Psoas muscle (tissue), 8 donors: ENCODE data around the gene GIPC3. TPM values are rescaled to one million over a fixed set of nuclear protein-coding genes. Genes with fewer than 3 reads are reported as not detected.
"Not testable (repeated sequence)": the region's sequence is repeated elsewhere in the genome, so short reads cannot be mapped to it uniquely, and the experiment has no call there.

Experiments
- ATAC-seq, 4 donors: fragments of 200-7000 bp; cut with Tn5 transposase; one replicate each; pipeline ENCODE4 v1.9.1; 2020; ENCODE audit warnings: moderate library complexity in 3 of 4, mild to moderate bottlenecking in 2 of 4
- DNase-seq, 2 donors: peaks; one replicate each; pipeline ENCODE4 v3.0.0-alpha.2; 2020
- H3K27ac ChIP-seq: fragments of 200-600 bp; one replicate; pipeline ENCODE4 v1.8.0; 2022
- H3K27me3 ChIP-seq, 3 donors: fragments of 200-600 bp in 1 of 3; one replicate each; pipeline versions ENCODE4 v1.6.1 to v1.8.0; 2013 to 2022; ENCODE audit warnings: low read length in 2 of 3, mild to moderate bottlenecking in 2 of 3, moderate library complexity in 1 of 3; ENCODE audit not compliant: insufficient read depth in 3 of 3
- H3K36me3 ChIP-seq, 2 donors: fragments of 200-600 bp in 1 of 2; one replicate each; pipeline versions ENCODE4 v1.6.1 to v1.8.0; 2013 to 2022; ENCODE audit warnings: low read depth in 1 of 2, mild to moderate bottlenecking in 1 of 2, moderate library complexity in 1 of 2; ENCODE audit not compliant: insufficient read depth in 1 of 2
- H3K4me1 ChIP-seq: fragments of 200-600 bp; one replicate; pipeline ENCODE4 v1.8.0; 2022
- H3K4me3 ChIP-seq: fragments of 200-600 bp; one replicate; pipeline ENCODE4 v1.8.0; 2022; ENCODE audit warnings: mild to moderate bottlenecking
- H3K9me3 ChIP-seq: fragments of 200-600 bp; one replicate; pipeline ENCODE4 v1.8.0; 2022
- WGBS, 3 donors: extraction: QIAGEN DNeasy Blood & Tissue Kit; methylation state at CpG; one replicate each; pipeline versions ENCODE4 v1.1.6 to v1.1.7; 2013; 5-methylcytosine and 5-hydroxymethylcytosine counted together
- intact Hi-C, 2 donors: fragments of 100-400 bp; cut with DNase I; formaldehyde crosslinking; loops; one replicate each; pipeline versions ENCODE4 v1.11.0 to v1.14.2; 2022
- polyA plus RNA-seq, 3 donors: library from polyadenylated mRNA; stranded (reverse); fragments of 200-250 nt; gene quantifications; one replicate each; pipeline ENCODE4 v1.2.3, GENCODE V29; 2013
- total RNA-seq, 4 donors: library from RNA; stranded (reverse); fragmentation: NEBNext Ultra II Directional in 2 of 4; extraction: Animal tissue kit (Norgen Biotek cat#: 25700) in 2 of 4; gene quantifications; one replicate each; pipeline versions ENCODE4 v1.2.1 to v1.2.4, GENCODE V29; 2021 to 2023
- TF ChIP-seq, protein P1 (sequence below): fragments of 200-600 bp; IDR thresholded peaks from one replicate; pipeline ENCODE4 v1.8.0; 2022; ENCODE audit warnings: antibody characterized with exemption
- donor health status: healthy with polysubstance abuse.
- donor health status: DM: no; HTN: no; CAD: no; lungs with moderate emphysema.
- donor health status: Bipolar disorder and iron deficiency.
- donor health status: healthy.
- donor health status: DM: yes; HTN: yes; CAD: no.
- donor health status: DM: no; HTN: no; CAD: no.
- donor health status: DM: no; HTN: no; CAD: no.
- donor health status: DM: yes; HTN: yes; CAD: no.

GIPC3 gene
- total and polyA plus RNA-seq, 7 donors, result 0.30 to 1.1 (median 0.45) TPM

DNA sequence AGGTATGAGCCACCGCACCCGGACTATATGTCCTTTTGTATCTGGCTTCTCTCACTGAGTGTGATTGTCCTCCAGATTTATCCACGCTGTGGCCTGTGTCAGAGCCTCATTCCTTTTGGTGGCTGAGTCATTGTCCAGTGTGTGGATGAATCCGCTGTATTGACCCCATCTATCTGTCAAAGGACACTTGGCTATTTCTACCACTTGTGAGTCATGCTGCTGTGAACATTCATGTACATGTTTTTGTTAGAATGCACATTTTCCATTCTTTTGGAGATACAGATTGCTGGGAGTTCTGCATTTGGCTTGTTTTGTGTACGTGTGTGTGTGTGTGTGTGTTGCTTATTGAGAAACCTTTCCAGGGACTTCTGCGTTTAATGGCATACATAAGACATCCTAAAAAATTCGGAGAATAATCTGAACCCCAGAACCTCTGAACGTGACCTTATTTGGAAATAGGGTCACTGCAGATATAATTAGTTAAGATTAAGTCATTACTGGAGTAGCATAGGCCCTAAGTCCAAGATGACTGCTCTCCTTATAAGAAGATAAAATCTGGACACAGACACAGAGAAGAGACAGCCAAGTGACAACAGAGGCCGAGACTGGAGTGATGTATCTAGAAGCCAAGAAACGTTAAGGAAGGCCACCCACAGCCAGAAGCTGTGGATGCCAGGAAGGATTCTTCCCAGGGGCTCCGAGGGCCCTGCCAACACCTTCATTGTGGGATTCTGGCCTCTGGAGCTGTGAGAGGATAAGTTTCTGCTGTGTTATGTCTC is 4.9 kb upstream of the GIPC3 start:
- Histone ChIP-seq H3K36me3 (peaks cover 0 to under 1% of the 10 kb centered on the region in 2 donors), H3K27me3 (peaks cover 0 to 14% (median 3%) of the 10 kb centered on the region in 3 donors), H3K27ac (peak overlapping the region; percentile 23), H3K4me1 (peaks cover 10% of the 10 kb centered on the region), H3K9me3 (no peaks in the 10 kb centered on the region), H3K4me3 (no peak overlapping the region)
- WGBS, 3 donors, result 55 to 63% (median 60%) methylated on average over 11 of the region's 11 CpGs
- TF ChIP-seq, protein P1, sequence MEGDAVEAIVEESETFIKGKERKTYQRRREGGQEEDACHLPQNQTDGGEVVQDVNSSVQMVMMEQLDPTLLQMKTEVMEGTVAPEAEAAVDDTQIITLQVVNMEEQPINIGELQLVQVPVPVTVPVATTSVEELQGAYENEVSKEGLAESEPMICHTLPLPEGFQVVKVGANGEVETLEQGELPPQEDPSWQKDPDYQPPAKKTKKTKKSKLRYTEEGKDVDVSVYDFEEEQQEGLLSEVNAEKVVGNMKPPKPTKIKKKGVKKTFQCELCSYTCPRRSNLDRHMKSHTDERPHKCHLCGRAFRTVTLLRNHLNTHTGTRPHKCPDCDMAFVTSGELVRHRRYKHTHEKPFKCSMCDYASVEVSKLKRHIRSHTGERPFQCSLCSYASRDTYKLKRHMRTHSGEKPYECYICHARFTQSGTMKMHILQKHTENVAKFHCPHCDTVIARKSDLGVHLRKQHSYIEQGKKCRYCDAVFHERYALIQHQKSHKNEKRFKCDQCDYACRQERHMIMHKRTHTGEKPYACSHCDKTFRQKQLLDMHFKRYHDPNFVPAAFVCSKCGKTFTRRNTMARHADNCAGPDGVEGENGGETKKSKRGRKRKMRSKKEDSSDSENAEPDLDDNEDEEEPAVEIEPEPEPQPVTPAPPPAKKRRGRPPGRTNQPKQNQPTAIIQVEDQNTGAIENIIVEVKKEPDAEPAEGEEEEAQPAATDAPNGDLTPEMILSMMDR, result no peak
- intact Hi-C loops, result no loop called here
- ATAC-seq (peak; percentile 56 to 71 (median 70)), DNase-seq (no peak)

DNA sequence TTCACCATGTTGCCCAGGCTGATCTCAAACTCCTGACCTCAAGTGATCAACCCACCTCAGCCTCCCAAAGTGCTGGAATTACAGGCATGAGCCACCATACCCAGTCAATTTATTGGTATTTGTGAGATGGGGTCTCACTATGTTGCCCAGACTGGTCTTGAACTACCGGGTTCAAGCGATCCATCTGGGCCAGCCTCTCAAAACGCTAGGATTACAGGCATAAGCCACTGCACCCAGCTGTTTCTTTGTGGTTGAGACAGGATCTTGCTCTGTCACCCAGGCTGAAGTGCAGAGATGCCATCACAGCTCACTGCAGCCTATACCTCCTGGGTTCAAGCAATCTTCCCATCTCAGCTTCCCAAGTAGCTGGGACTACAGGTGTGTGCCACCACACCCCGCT is 3.5 kb upstream of the GIPC3 start:
- ATAC-seq, H3K36me3 ChIP-seq, intact Hi-C loops, H3K4me1 ChIP-seq, H3K9me3 ChIP-seq, H3K4me3 ChIP-seq, H3K27ac ChIP-seq, DNase-seq: not testable (repeated sequence)
- WGBS, 3 donors, result 68 to 77% (median 75%) methylated on average over 4 of the region's 4 CpGs
- peaks cover 0 to 26% (median 12%) of the 10 kb centered on the region in 3 donors for H3K27me3 ChIP-seq

DNA sequence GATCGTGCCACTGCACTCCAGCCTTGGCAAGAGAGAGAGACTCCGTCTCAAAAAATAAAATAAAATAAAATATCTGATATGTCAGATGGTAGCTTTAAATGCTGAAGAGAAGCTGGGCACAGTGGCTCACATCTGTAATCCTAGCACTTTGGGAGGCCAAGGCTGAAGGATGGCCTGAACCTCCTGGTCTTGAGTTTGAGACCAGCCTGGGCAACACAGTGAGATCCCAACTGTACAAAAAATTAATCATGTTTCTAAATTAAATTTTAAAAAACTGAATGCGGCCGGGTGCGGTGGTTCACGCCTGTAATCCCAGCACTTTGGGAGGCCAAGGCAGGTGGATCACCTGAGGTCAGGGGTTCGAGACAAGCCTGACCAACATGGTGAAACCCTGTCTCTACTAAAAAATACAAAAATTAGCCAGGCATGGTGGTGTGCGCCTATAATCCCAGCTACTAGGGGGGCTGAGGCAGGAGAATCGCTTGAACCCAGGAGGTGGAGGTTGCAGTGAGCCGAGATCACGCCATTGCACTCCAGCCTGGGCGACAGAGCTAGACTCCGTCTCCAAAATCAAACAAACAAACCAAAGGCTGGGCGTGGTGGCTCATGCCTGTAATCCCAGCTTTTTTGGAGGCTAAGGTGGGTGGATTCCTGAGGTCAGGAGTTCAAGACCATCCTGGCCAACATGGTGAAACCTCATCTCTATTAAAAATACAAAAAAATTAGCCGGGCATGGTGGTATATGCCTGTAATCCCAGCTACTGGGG is 1.1 kb upstream of the GIPC3 start:
- H3K4me3 ChIP-seq, H3K27ac ChIP-seq, intact Hi-C loops, DNase-seq, H3K4me1 ChIP-seq, H3K9me3 ChIP-seq, ATAC-seq, H3K36me3 ChIP-seq: not testable (repeated sequence)
- 80 to 87% (median 84%) methylated on average over 15 of the region's 15 CpGs for WGBS, 3 donors
- H3K27me3 ChIP-seq, result peaks cover 0 to 28% (median 12%) of the 10 kb centered on the region in 3 donors

DNA sequence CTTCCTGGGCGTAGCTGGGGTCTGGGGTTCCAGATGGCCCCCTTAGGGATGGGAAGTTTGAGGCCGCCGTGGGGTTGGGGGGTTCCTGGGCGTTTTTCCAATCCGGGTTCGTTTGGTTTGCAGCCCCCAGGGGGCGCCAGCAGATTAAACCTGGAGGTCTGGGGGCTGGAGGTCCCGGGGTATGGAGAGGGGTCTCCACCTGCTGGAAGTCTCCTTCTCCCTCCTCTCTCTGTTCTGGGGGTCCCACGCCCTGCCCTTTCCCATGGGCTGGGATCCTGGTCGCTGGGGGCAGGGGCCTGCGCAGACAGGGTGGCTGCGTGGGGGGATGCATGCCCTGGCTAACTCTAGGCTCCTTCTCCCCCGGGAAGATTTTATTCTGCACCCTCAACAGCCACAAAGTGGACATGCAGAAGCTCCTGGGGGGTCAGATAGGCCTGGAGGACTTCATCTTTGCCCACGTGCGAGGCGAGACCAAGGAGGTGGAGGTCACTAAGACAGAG is 899 bp downstream of the GIPC3 start:
- 20 to 25% (median 20%) methylated on average over 15 to 16 of the region's 16 CpGs for WGBS, 3 donors
- H3K4me3 ChIP-seq, result peak overlapping the region; percentile 58
- H3K4me1 ChIP-seq, result no peaks in the 10 kb centered on the region
- no peak overlapping the region for H3K27ac ChIP-seq
- TF ChIP-seq, protein P1, result peak; percentile 39
- no peaks in the 10 kb centered on the region for H3K36me3 ChIP-seq
- ATAC-seq (peak in 3 of 4 donors; percentile 16 to 40 (median 30)), DNase-seq (no peak)
- no peaks in the 10 kb centered on the region for H3K9me3 ChIP-seq
- H3K27me3 ChIP-seq, result peaks cover 0 to 28% (median 12%) of the 10 kb centered on the region in 3 donors
- intact Hi-C loops, result no loop called here

DNA sequence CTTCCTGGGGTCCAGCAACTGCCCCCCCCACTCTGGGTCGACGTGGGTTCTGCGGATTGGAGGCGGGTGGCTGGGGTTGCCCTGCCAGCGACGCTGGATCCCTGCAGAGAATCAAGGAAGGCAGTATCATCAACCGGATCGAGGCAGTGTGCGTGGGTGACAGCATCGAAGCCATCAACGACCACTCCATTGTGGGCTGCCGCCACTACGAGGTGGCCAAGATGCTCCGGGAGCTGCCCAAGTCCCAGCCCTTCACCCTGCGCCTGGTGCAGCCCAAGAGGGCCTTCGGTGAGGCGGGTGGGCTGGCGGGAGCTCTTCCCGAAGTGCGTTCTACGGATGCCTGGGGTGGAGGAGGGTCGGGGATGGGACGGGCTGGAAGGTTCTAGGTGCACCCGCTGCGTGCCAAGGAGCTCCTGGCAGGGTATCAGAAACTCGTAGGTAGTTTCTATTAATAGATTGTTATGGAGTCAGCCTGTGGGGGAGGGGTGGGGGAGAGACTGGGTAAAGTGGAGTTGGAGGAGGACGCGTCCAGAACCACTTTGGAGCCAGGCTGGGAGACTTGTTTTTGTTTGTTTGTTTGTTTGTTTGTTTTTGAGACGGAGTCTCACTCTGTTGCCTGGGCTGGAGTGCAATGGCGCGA is 1.5 kb downstream of the GIPC3 start:
- TF ChIP-seq, protein P1, result no peak
- H3K27ac ChIP-seq, result no peak overlapping the region
- no peaks in the 10 kb centered on the region for H3K36me3 ChIP-seq
- no peaks in the 10 kb centered on the region for H3K4me1 ChIP-seq
- H3K4me3 ChIP-seq, result no peak overlapping the region
- DNase-seq, result no peak
- H3K9me3 ChIP-seq, result no peaks in the 10 kb centered on the region
- intact Hi-C loops, result no loop called here
- peak; percentile 70 to 87 (median 80) for ATAC-seq
- peaks cover 0 to 28% (median 12%) of the 10 kb centered on the region in 3 donors for H3K27me3 ChIP-seq
- 48 to 55% (median 51%) methylated on average over 31 of the region's 31 CpGs for WGBS, 3 donors
